ENCODE data around the gene MBNL1. TPM values are rescaled to one million over a fixed set of nuclear protein-coding genes. Genes with fewer than 3 reads are reported as not detected.

Gene MBNL1
- total and polyA plus RNA-seq, 2 of the 4 experiments (the other 2 are of a cell fraction), result 127 to 664 TPM

DNA sequence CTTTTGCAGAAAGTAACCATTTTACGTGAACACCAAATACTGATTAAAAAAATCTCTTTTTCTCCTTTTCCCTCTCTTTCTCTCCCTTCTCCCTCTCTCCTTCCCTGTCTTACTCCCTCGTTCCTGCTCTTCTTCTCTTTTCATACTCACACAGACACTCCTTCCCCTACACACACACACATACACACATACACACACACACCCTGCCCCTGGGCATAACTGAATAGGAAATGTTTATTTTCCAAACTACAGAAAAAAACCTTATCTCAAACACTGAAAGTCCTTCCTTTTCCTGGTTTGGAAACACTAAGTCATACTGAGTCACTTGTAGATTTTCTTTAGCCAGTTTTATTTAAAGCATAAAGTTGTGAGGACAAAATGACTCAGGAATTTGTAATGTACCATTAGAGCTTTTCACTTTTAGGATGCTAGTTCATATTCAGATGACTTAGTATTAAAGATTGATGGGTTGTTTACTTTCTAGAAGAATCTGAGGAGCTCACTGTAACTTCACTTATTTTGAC, 62.4 kb downstream of the MBNL1 start:
- Histone ChIP-seq H3K79me1 (ENCODE audit: low read depth in 1 of 2, low read length in 2 of 2) (peaks cover 8 to 46% of the 10 kb centered on the region in 2 experiments), H3K9me1 (ENCODE audit: insufficient read depth, low read length) (peaks cover 11% of the 10 kb centered on the region), H2BK20ac (ENCODE audit: low read depth, low read length) (no peak overlapping the region), H2AK5ac (ENCODE audit: low read depth, low read length) (no peak overlapping the region), H3K4me3 (ENCODE audit: insufficient read depth, low read depth, low read length) (no peak overlapping the region; the same call in 1 of the 2 replicates), H3K9ac (ENCODE audit: low read depth, low read length) (0 out of 2 replicates have a peak overlapping the region, but pooled peaks have one; percentile 3), H2BK15ac (ENCODE audit: low read depth, low read length) (no peak overlapping the region), H4K5ac (ENCODE audit: low read depth, low read length) (no peak overlapping the region), H3K56ac (ENCODE audit: extremely low read depth, insufficient read depth, low read length) (no peak overlapping the region), H2AFZ (replicated peaks; ENCODE audit: low read length, poor library complexity) (no peak overlapping the region), H3K36me3 (ENCODE audit: control insufficient read depth, insufficient read depth, low read length) (peaks cover 4% of the 10 kb centered on the region), H4K8ac (ENCODE audit: low read depth in 2 of 2, low read length in 2 of 2) (no peak overlapping the region), H3K27me3 (ENCODE audit: control insufficient read depth, insufficient read depth, low read length) (no peaks in the 10 kb centered on the region), H3K4me1 (ENCODE audit: control insufficient read depth, insufficient read depth, low read length) (peaks cover 6% of the 10 kb centered on the region; the same call in 1 of the 2 replicates), H3K23ac (ENCODE audit: low read depth, low read length) (no peak overlapping the region), H3K14ac (replicated peaks; ENCODE audit: low read depth, low read length) (no peak overlapping the region), H3K9me3 (ENCODE audit: control insufficient read depth, insufficient read depth, low read length) (no peaks in the 10 kb centered on the region), H4K20me1 (ENCODE audit: insufficient read depth, low read length) (peaks cover 43% of the 10 kb centered on the region), H3K4me2 (ENCODE audit: low read depth, low read length) (peak overlapping the region; percentile 51; the same call in 1 of the 2 replicates), H4K91ac (ENCODE audit: insufficient read depth, low read depth, low read length) (no peak overlapping the region), H2BK120ac (ENCODE audit: low read depth, low read length) (peak overlapping the region; percentile 0; the same call in 1 of the 2 replicates), H3K18ac (ENCODE audit: low read depth, low read length) (no peak overlapping the region), H2AK9ac (replicated peaks; ENCODE audit: low read depth, low read length, poor library complexity) (no peak overlapping the region), H3K27ac (ENCODE audit: insufficient read depth, low read length) (no peak overlapping the region; the same call in 1 of the 2 replicates), H3K4ac (ENCODE audit: low read depth, low read length) (no peak overlapping the region; the same call in 1 of the 2 replicates), H2BK5ac (ENCODE audit: low read depth, low read length, poor library complexity, severe bottlenecking) (peak overlapping the region; percentile 86)
- TF ChIP-seq SMC3 (IDR thresholded peaks at IDR 0.05; ENCODE audit: low read depth, low read length) (no peak), RCOR1 (IDR thresholded peaks at IDR 0.05; ENCODE audit: insufficient replicate concordance, low read length) (peak; percentile 31), NFE2L2 (IDR thresholded peaks at IDR 0.05; ENCODE audit: low read depth, low read length) (peak; percentile 74), MAFK (IDR thresholded peaks at IDR 0.05; ENCODE audit: low read depth, low read length) (peak; percentile 42; the same call in 1 of the 2 replicates), CEBPB (IDR thresholded peaks at IDR 0.05; ENCODE audit: low read depth, low read length) (peak; percentile 31; the same call in 1 of the 2 replicates), RAD21 (IDR thresholded peaks at IDR 0.05; ENCODE audit: low read length) (peak; percentile 22; the same call in 1 of the 2 replicates), FOS (IDR thresholded peaks at IDR 0.05; ENCODE audit: low read depth, low read length) (peak; percentile 80), BHLHE40 (IDR thresholded peaks at IDR 0.05; ENCODE audit: low read depth, low read length) (peak; percentile 42; the same call in 1 of the 2 replicates), USF2 (IDR thresholded peaks at IDR 0.05; ENCODE audit: low read depth, low read length) (no peak), POLR2A (IDR thresholded peaks at IDR 0.05; ENCODE audit: low read depth, low read length) (no peak), MAZ (IDR thresholded peaks at IDR 0.05; ENCODE audit: borderline replicate concordance, low read depth, low read length) (no peak)
- TF ChIP-seq, protein P1, sequence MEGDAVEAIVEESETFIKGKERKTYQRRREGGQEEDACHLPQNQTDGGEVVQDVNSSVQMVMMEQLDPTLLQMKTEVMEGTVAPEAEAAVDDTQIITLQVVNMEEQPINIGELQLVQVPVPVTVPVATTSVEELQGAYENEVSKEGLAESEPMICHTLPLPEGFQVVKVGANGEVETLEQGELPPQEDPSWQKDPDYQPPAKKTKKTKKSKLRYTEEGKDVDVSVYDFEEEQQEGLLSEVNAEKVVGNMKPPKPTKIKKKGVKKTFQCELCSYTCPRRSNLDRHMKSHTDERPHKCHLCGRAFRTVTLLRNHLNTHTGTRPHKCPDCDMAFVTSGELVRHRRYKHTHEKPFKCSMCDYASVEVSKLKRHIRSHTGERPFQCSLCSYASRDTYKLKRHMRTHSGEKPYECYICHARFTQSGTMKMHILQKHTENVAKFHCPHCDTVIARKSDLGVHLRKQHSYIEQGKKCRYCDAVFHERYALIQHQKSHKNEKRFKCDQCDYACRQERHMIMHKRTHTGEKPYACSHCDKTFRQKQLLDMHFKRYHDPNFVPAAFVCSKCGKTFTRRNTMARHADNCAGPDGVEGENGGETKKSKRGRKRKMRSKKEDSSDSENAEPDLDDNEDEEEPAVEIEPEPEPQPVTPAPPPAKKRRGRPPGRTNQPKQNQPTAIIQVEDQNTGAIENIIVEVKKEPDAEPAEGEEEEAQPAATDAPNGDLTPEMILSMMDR (conservative IDR thresholded peaks at IDR 0.05; ENCODE audit: low read depth, low read length), result no peak
- TF ChIP-seq, protein P2, sequence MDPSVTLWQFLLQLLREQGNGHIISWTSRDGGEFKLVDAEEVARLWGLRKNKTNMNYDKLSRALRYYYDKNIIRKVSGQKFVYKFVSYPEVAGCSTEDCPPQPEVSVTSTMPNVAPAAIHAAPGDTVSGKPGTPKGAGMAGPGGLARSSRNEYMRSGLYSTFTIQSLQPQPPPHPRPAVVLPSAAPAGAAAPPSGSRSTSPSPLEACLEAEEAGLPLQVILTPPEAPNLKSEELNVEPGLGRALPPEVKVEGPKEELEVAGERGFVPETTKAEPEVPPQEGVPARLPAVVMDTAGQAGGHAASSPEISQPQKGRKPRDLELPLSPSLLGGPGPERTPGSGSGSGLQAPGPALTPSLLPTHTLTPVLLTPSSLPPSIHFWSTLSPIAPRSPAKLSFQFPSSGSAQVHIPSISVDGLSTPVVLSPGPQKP (IDR thresholded peaks at IDR 0.05; ENCODE audit: borderline replicate concordance, low read depth, low read length), result no peak
- intact Hi-C loops (cut with micrococcal nuclease), result no loop called here
- ChIA-PET CTCF (interaction anchor here (1.0 kb wide), 1 partner anchor 13 kb away, joined by 3 read pairs; no protein-coding TSS in a partner anchor), POLR2A (ENCODE audit: unreplicated experiment) (no interaction called here)
- DNase-seq, result peak; percentile 93
- in situ Hi-C loops (cut with MboI; ENCODE audit: low sequenced_read_pairs), result no loop called here
- WGBS, 2 experiments (ENCODE audit: extremely low coverage in 2 of 2, insufficient read length in 1 of 2), result 40% methylated on average over 2 of the region's 2 CpGs; no CpG with 5 or more reads in 1 of the 2 experiments
- ATAC-seq (ENCODE audit: low read depth), result peak; percentile 78
- dilution Hi-C loops (cut with HindIII; ENCODE audit: low sequenced_read_pairs, unreplicated experiment), result no loop called here
- BruUV-seq (replicated peaks), result no TSS peak
